ENCODE measurements around the gene NTN1. TPM values are rescaled to one million over a fixed set of nuclear protein-coding genes. Genes with fewer than 3 reads are reported as not detected.
"Not testable (repeated sequence)": the region's sequence is repeated elsewhere in the genome, so short reads cannot be mapped to it uniquely, and the experiment has no call there.

The NTN1 gene
- total RNA-seq, 1 experiment from 2014 or later: 22.8 TPM

GRCh38 chr17:9249245-9249953, 228.1 kb downstream of the NTN1 start:
- Histone ChIP-seq H3K9me3 (replicated peaks) (no peaks in the 10 kb centered on the region), H3K27me3 (replicated peaks) (no peaks in the 10 kb centered on the region), H3K4me3 (no peak overlapping the region), H3K36me3 (no peaks in the 10 kb centered on the region), H3K27ac (no peak overlapping the region), H3K4me1 (replicated peaks) (peaks cover 7% of the 10 kb centered on the region)
- no peak for DNase-seq (ENCODE audit: low read depth in 1 of 2, low spot score in 2 of 2)

- H3K27ac ChIP-seq: no peak overlapping the region
- H3K4me1 ChIP-seq (replicated peaks): peaks cover 7% of the 10 kb centered on the region
- no peak overlapping the region for H3K4me3 ChIP-seq
- no peaks in the 10 kb centered on the region for H3K36me3 ChIP-seq
- H3K9me3 ChIP-seq (replicated peaks): no peaks in the 10 kb centered on the region
- no peak for DNase-seq (ENCODE audit: low read depth in 1 of 2, low spot score in 2 of 2)
- H3K27me3 ChIP-seq (replicated peaks): no peaks in the 10 kb centered on the region
Measured at GRCh38 chr17:9251273-9251672, 230.0 kb downstream of the NTN1 start.

DNA sequence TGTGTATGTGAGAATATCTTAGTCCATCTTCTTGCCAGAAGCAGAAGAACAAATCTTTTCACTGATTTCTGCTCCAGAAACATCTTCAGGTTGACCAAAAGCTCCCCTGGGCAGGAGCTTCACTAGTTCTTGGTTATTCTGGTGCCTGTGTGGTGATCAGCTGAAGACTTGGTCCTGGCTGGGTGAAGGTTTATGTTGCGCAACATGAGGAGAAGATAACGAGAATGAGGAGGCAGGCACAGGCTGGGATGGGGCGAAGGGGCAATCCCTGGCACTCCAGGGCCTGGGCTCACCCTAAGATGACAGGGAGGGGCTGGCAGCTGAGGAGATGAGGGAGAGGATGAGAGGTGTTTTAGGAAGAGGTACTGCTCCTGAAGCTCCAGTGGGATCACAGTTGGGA, 232.0 kb downstream of the NTN1 start:
- no peak overlapping the region for H3K4me3 ChIP-seq
- peaks cover 28% of the 10 kb centered on the region for H3K4me1 ChIP-seq (replicated peaks)
- no peaks in the 10 kb centered on the region for H3K9me3 ChIP-seq (replicated peaks)
- DNase-seq (ENCODE audit: low read depth in 1 of 2, low spot score in 2 of 2): no peak
- H3K27me3 ChIP-seq (replicated peaks): no peaks in the 10 kb centered on the region
- H3K27ac ChIP-seq: no peak overlapping the region
- H3K36me3 ChIP-seq: no peaks in the 10 kb centered on the region

DNA sequence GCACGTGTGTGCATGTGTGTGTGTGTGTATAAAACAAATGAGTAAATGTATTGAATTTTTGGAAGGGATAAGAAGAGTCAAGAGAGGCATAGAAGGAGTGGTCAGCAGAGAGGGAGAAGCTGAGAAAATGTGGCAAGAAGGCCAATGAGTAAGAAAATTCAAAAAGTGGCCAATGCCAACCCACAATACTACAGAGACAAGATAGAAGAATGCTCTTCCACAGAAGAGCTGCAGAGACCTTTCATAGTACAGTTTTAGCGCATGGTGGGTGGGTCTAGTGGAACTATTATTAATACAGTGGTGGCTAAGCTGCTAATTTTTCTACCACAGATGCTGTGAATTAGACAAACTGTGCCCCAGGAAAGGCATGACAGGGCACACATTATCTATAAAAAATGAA, 233.5 kb downstream of the NTN1 start:
- H3K27me3 ChIP-seq (replicated peaks): no peaks in the 10 kb centered on the region

DNA sequence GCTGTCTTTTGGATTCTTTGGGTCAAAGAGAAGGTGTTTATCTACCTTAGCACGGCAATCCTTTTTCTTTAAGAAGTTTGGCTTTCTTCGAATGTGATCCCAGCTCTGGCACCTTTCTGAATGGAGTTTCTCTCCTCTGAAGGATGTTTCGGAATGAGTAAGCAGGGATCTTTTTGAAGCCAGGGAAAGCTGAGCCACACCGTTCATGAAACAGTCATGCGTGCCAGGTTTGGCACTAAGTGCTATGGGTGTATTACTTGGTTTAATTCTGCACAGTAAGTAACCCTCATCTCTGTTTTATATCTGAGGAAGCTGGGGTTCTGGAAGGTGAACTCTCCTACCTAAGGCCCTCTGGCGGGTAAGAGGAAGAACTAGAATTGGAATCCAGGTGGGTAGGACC, 234.5 kb downstream of the NTN1 start:
- DNase-seq (ENCODE audit: low read depth in 1 of 2, low spot score in 2 of 2): no peak
- no peaks in the 10 kb centered on the region for H3K9me3 ChIP-seq (replicated peaks)
- H3K27ac ChIP-seq: no peak overlapping the region
- peaks cover 41% of the 10 kb centered on the region for H3K4me1 ChIP-seq (replicated peaks)
- H3K36me3 ChIP-seq: no peaks in the 10 kb centered on the region
- no peak overlapping the region for H3K4me3 ChIP-seq
- H3K27me3 ChIP-seq (replicated peaks): no peaks in the 10 kb centered on the region

More for the DNA sequence above, 233.5 kb downstream of the NTN1 start:
- Histone ChIP-seq H3K27ac (no peak overlapping the region), H3K4me1 (replicated peaks) (peaks cover 41% of the 10 kb centered on the region), H3K9me3 (replicated peaks) (no peaks in the 10 kb centered on the region), H3K4me3 (no peak overlapping the region), H3K36me3 (no peaks in the 10 kb centered on the region)
- no peak for DNase-seq (ENCODE audit: low read depth in 1 of 2, low spot score in 2 of 2)

DNA sequence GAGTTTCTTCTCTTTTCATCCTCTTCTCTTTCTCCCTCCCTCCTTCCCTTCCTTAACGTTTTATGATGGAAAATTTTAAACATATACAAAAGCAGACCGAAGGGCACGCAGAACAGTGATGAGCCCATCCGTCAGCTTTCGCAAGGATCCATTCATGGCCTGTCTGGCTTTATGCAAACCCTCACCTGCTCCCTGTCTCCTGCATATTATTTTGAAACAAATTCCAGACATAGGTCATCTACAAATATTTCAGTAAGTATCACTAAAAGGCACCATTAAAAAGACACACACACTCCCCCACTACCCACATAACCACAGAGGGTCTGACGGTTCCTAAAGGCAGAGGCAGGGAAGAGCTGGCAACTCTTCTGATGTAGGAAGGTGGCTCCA, 235.0 kb downstream of the NTN1 start:
- Histone ChIP-seq H3K27ac (peak overlapping the region; percentile 40; the same call in 1 of the 2 replicates), H3K4me1 (replicated peaks) (peaks cover 41% of the 10 kb centered on the region), H3K9me3 (replicated peaks) (no peaks in the 10 kb centered on the region), H3K4me3 (no peak overlapping the region), H3K27me3 (replicated peaks) (no peaks in the 10 kb centered on the region), H3K36me3 (no peaks in the 10 kb centered on the region)
- no peak for DNase-seq (ENCODE audit: low read depth in 1 of 2, low spot score in 2 of 2)

DNA sequence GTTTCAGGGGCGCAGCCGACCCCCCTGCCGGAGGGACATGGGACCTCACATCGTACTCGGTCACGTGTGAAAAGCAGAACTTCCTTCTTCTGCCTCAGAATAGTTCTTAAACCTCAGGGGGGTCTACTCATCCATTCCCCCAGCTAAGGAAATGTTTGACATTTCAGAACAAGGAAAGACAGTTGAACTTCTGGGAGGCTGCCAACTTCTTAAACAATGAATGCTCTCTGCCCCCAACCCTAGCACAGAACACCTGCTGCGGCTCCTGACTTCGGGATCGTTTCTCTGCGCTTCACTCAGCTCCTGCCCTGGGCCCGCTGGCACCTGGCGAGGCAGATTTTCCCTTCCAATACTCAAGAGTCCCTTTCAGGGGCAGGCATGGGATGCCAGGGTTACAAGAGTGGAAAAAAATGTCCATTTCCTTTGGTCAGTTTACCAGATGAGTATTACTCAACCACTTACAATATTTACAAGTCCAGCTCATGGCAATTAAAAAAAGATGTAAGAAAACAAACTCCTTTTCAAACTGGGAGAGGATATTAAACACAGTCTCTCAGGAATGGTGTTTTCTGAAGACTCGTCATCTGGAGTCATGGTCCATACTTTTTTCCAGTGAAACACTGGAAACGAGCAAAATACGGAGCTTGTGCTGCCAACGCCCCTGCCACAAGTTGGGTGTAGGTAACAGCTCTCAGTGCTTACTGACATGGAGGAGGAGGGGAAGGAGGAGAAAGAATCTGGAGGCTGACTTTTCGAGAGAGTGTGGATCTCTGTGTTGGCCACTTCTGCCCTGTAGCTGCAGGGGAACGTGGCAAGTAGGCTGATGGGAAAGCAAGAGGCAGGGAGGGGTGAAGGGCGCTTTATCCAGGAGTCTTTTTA, 235.7 kb downstream of the NTN1 start:
- Histone ChIP-seq H3K36me3 (no peaks in the 10 kb centered on the region), H3K4me1 (replicated peaks) (peaks cover 41% of the 10 kb centered on the region), H3K27me3 (replicated peaks) (no peaks in the 10 kb centered on the region), H3K4me3 (no peak overlapping the region), H3K27ac (peak overlapping the region; percentile 40), H3K9me3 (replicated peaks) (no peaks in the 10 kb centered on the region)
- peak in 1 of 2 experiments; percentile 76 for DNase-seq (ENCODE audit: low read depth in 1 of 2, low spot score in 2 of 2)

DNA sequence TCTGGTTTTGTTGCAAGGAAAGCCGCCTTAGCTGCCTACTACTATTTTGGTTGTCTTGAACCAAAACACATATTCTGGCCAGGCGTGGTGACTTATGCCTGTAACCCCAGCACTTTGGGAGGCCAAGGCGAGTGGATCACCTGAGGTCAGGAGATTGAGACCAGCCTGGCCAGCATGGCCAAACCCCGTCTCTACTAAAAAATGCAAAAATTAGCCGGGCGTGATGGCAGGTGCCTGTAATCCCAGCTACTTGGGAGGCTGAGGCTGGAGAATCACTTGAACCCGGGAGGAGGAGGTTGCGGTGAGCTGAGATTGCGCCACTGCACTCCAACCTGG, 236.3 kb downstream of the NTN1 start:
- not testable (repeated sequence) for H3K4me3 ChIP-seq; H3K27me3 ChIP-seq (replicated peaks); H3K36me3 ChIP-seq; DNase-seq (ENCODE audit: low read depth in 1 of 2, low spot score in 2 of 2); H3K27ac ChIP-seq; H3K9me3 ChIP-seq (replicated peaks)
- H3K4me1 ChIP-seq (replicated peaks): peaks cover 41% of the 10 kb centered on the region

- no peaks in the 10 kb centered on the region for H3K27me3 ChIP-seq (replicated peaks)
- H3K27ac ChIP-seq: peak overlapping the region; percentile 11; the same call in 1 of the 2 replicates
- H3K4me1 ChIP-seq (replicated peaks): peaks cover 41% of the 10 kb centered on the region
- no peaks in the 10 kb centered on the region for H3K9me3 ChIP-seq (replicated peaks)
- no peak overlapping the region for H3K4me3 ChIP-seq
- DNase-seq (ENCODE audit: low read depth in 1 of 2, low spot score in 2 of 2): peak in 1 of 2 experiments; percentile 19
- no peaks in the 10 kb centered on the region for H3K36me3 ChIP-seq
Measured at GRCh38 chr17:9258115-9259015, 237.1 kb downstream of the NTN1 start.

DNA sequence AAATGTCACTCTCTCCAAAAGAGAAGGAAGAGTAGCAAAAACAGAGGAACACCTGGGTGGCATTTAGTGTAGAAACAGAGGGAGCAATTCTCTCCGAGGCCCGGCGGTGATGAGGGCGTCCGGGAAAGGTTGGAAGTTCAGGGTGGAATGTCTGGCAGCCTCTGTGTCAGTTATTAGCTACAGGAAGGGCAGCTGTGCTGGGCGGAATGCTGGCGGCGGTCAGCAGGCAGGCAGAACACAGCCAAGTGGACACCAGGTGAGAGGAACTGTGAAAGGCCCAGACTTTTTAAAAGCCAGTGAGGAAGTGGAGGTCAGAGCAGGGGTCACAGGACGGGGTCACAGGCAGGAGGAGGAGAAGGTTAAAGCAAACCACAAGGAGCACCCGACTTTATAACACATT, 238.1 kb downstream of the NTN1 start:
- H3K27ac ChIP-seq: no peak overlapping the region
- DNase-seq (ENCODE audit: low read depth in 1 of 2, low spot score in 2 of 2): peak in 1 of 2 experiments; percentile 17

DNA sequence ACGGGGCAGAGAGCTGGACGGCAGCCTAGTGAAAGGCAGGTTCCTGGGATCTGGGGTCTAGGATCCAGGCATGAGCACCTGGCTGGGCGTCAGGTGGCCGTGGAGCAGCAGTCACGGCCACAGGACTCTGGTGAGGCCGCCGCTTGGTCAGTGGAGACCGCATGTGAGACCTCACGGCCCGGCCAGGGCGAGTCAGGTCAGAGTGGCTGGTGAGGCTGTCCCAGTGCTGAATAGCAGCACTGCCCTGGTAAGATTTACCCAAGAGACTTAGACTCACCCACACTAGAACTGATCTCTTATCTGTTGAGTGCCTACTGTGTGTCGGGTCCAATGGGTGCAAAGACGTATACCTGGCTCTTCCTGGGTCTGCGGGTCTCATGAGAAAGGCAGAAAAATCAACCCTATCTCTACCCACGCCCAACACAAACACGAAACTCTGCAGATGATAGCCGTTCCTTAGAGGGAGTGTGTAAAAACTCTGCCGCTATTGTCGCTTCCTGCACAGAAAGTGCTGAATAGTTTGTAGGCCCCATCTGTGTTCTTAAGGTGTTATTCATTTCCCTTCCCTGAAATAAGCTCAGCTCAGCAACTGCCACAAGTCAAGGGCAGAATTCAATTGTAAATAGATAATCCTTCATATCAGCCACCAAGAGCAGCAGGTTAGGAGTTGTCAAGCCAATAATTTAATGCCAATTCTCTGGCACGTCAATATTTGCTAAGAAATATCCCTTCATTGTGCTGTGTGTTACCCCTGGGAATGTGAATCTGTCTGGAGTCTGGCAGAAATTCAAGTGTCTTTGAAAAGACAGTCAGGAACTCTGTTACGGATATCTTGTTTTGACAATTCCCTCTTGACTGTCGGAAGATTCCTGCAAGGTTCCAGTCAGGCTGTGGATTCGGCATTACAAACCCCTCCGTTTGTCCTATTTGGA, 240.0 kb downstream of the NTN1 start:
- H3K4me1 ChIP-seq (replicated peaks): peaks cover 33% of the 10 kb centered on the region
- no peak overlapping the region for H3K27ac ChIP-seq
- H3K36me3 ChIP-seq: no peaks in the 10 kb centered on the region
- H3K4me3 ChIP-seq: no peak overlapping the region
- no peak for DNase-seq (ENCODE audit: low read depth in 1 of 2, low spot score in 2 of 2)
- no peaks in the 10 kb centered on the region for H3K9me3 ChIP-seq (replicated peaks)
- no peaks in the 10 kb centered on the region for H3K27me3 ChIP-seq (replicated peaks)

More for the DNA sequence above, 238.1 kb downstream of the NTN1 start:
- H3K4me3 ChIP-seq: no peak overlapping the region
- H3K36me3 ChIP-seq: no peaks in the 10 kb centered on the region
- H3K9me3 ChIP-seq (replicated peaks): no peaks in the 10 kb centered on the region
- H3K27me3 ChIP-seq (replicated peaks): no peaks in the 10 kb centered on the region
- peaks cover 41% of the 10 kb centered on the region for H3K4me1 ChIP-seq (replicated peaks)

GRCh38 chr17:9266031-9266680, 244.8 kb downstream of the NTN1 start:
- H3K27me3 ChIP-seq (replicated peaks): no peaks in the 10 kb centered on the region
- H3K27ac ChIP-seq: no peak overlapping the region
- no peaks in the 10 kb centered on the region for H3K4me1 ChIP-seq (replicated peaks)
- H3K4me3 ChIP-seq: no peak overlapping the region
- no peak for DNase-seq (ENCODE audit: low read depth in 1 of 2, low spot score in 2 of 2)
- H3K36me3 ChIP-seq: no peaks in the 10 kb centered on the region
- no peaks in the 10 kb centered on the region for H3K9me3 ChIP-seq (replicated peaks)

Data from SJSA1 (cell line).